NCI-H1105 treated with DMSO at 0.1 percent for 48 hours (cell line): ENCODE measurements around the gene DNMT1.
"Not testable (repeated sequence)": the region's sequence is repeated elsewhere in the genome, so short reads cannot be mapped to it uniquely, and the experiment has no call there.

Experiments
- DNase-seq: peaks from one replicate; lab custom pipeline; 2025; lab: John Stamatoyannopoulos, UW

Gene DNMT1

GRCh38 chr19:10182847-10183246, 11.9 kb downstream of the DNMT1 start:
- no peak for DNase-seq

- DNase-seq: no peak
These were observed 12.7 kb downstream of the DNMT1 start for GRCh38 chr19:10182076-10182475.

- no peak for DNase-seq
These were observed 14.3 kb downstream of the DNMT1 start for GRCh38 chr19:10180459-10180858.

GRCh38 chr19:10180024-10180423, 14.7 kb downstream of the DNMT1 start:
- not testable (repeated sequence) for DNase-seq

- DNase-seq: no peak
These were observed 21.2 kb downstream of the DNMT1 start for GRCh38 chr19:10173527-10173926.

- no peak for DNase-seq
These were observed 26.3 kb downstream of the DNMT1 start for GRCh38 chr19:10168386-10168948.

GRCh38 chr19:10167459-10167858, 27.3 kb downstream of the DNMT1 start:
- DNase-seq: no peak

GRCh38 chr19:10166501-10166900, 28.3 kb downstream of the DNMT1 start:
- not testable (repeated sequence) for DNase-seq

- no peak for DNase-seq
These were observed 28.7 kb downstream of the DNMT1 start for GRCh38 chr19:10166046-10166445.

- no peak for DNase-seq
These were observed 31.2 kb downstream of the DNMT1 start for GRCh38 chr19:10163536-10163935.

GRCh38 chr19:10159610-10160009, 35.1 kb downstream of the DNMT1 start:
- DNase-seq: no peak

- no peak for DNase-seq
These were observed 36.3 kb downstream of the DNMT1 start for GRCh38 chr19:10158485-10158884.

GRCh38 chr19:10158071-10158470, 36.7 kb downstream of the DNMT1 start:
- DNase-seq: no peak

- DNase-seq: no peak
These were observed 38.9 kb downstream of the DNMT1 start for GRCh38 chr19:10155839-10156238.

- DNase-seq: no peak
These were observed 42.7 kb downstream of the DNMT1 start for GRCh38 chr19:10152100-10152499.

- DNase-seq: no peak
These were observed 43.2 kb downstream of the DNMT1 start for GRCh38 chr19:10151521-10151920.

GRCh38 chr19:10149427-10149826, 45.3 kb downstream of the DNMT1 start:
- no peak for DNase-seq

- no peak for DNase-seq
These were observed 48.6 kb downstream of the DNMT1 start for GRCh38 chr19:10146142-10146541.

- DNase-seq: no peak
These were observed 49.7 kb downstream of the DNMT1 start for GRCh38 chr19:10145031-10145430.

GRCh38 chr19:10144361-10144760, 50.4 kb downstream of the DNMT1 start:
- DNase-seq: no peak

- DNase-seq: no peak
These were observed 51.1 kb downstream of the DNMT1 start for GRCh38 chr19:10143681-10144080.

- no peak for DNase-seq
These were observed 51.9 kb downstream of the DNMT1 start for GRCh38 chr19:10142701-10143375.

- DNase-seq: no peak
These were observed 52.8 kb downstream of the DNMT1 start for GRCh38 chr19:10141973-10142372.

GRCh38 chr19:10141479-10141878, 53.3 kb downstream of the DNMT1 start:
- no peak for DNase-seq
